ENCODE results near the gene NGEF.

NGEF gene

GRCh38 chr2:232873909-232874641 lies 139.0 kb downstream of the NGEF start:
- TF ChIP-seq NFIC (IDR thresholded peaks at IDR 0.05) (no peak), FOXM1 (IDR thresholded peaks at IDR 0.05; ENCODE audit: borderline replicate concordance, low read depth) (no peak), EP300 (IDR thresholded peaks at IDR 0.05; ENCODE audit: borderline replicate concordance) (no peak), CREB1 (IDR thresholded peaks at IDR 0.05; ENCODE audit: low read depth) (no peak), TEAD4 (IDR thresholded peaks at IDR 0.05) (no peak), EGR1 (IDR thresholded peaks at IDR 0.05) (no peak), CEBPB (IDR thresholded peaks at IDR 0.05) (no peak), REST (IDR thresholded peaks at IDR 0.05; ENCODE audit: low read depth) (no peak), RAD21 (IDR thresholded peaks at IDR 0.05; ENCODE audit: low read depth) (no peak), ZBTB7A (IDR thresholded peaks at IDR 0.05; ENCODE audit: low read depth) (no peak), TCF12 (IDR thresholded peaks at IDR 0.05; ENCODE audit: low read depth) (no peak), MAX (IDR thresholded peaks at IDR 0.05) (no peak), YY1 (IDR thresholded peaks at IDR 0.05; ENCODE audit: low read depth) (no peak), TAF1 (IDR thresholded peaks at IDR 0.05; ENCODE audit: low read depth) (no peak)
- TF ChIP-seq, protein P1, sequence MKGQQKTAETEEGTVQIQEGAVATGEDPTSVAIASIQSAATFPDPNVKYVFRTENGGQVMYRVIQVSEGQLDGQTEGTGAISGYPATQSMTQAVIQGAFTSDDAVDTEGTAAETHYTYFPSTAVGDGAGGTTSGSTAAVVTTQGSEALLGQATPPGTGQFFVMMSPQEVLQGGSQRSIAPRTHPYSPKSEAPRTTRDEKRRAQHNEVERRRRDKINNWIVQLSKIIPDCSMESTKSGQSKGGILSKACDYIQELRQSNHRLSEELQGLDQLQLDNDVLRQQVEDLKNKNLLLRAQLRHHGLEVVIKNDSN (IDR thresholded peaks at IDR 0.05) = no peak

DNA sequence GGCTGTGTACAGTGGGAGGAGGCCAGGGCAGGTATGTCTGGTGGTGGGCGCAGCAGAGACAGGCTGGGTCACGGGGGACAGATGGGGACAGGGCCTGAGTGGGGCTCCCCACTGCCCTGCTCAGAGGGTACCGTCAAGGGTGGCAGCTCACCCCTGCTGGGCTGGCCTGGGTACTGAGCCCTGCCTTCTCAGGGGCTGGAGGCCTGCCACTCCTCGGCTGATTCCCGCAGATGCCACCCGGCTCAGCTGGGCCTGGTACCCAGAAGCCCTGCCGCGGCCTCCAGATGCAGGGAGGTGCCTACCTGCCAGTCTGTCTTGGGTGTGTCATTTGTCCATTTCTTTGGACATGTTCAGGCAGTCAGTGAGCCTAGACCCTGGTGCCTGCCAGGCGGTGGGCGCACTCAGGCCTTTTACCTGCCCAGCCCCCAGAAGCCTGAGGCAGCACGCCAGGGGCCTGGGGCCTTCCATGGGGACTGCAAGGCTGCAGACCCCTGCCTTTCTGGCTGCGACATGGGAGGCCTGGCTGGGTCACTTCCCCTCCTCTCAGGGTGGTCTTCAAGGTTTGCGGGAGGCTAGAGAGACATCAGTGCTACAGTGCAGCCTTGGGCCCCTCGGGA lies 139.7 kb downstream of the NGEF start:
- TF ChIP-seq FOXM1 (IDR thresholded peaks at IDR 0.05; ENCODE audit: borderline replicate concordance, low read depth) (no peak), TEAD4 (IDR thresholded peaks at IDR 0.05) (no peak), YY1 (IDR thresholded peaks at IDR 0.05; ENCODE audit: low read depth) (no peak), NFIC (IDR thresholded peaks at IDR 0.05) (no peak), TAF1 (IDR thresholded peaks at IDR 0.05; ENCODE audit: low read depth) (no peak), EP300 (IDR thresholded peaks at IDR 0.05; ENCODE audit: borderline replicate concordance) (no peak), ZBTB7A (IDR thresholded peaks at IDR 0.05; ENCODE audit: low read depth) (no peak), RAD21 (IDR thresholded peaks at IDR 0.05; ENCODE audit: low read depth) (no peak), EGR1 (IDR thresholded peaks at IDR 0.05) (no peak)

- TF ChIP-seq NFIC (IDR thresholded peaks at IDR 0.05) (no peak), MAX (IDR thresholded peaks at IDR 0.05) (no peak)
These were observed 140.2 kb downstream of the NGEF start for GRCh38 chr2:232872826-232873225.

DNA sequence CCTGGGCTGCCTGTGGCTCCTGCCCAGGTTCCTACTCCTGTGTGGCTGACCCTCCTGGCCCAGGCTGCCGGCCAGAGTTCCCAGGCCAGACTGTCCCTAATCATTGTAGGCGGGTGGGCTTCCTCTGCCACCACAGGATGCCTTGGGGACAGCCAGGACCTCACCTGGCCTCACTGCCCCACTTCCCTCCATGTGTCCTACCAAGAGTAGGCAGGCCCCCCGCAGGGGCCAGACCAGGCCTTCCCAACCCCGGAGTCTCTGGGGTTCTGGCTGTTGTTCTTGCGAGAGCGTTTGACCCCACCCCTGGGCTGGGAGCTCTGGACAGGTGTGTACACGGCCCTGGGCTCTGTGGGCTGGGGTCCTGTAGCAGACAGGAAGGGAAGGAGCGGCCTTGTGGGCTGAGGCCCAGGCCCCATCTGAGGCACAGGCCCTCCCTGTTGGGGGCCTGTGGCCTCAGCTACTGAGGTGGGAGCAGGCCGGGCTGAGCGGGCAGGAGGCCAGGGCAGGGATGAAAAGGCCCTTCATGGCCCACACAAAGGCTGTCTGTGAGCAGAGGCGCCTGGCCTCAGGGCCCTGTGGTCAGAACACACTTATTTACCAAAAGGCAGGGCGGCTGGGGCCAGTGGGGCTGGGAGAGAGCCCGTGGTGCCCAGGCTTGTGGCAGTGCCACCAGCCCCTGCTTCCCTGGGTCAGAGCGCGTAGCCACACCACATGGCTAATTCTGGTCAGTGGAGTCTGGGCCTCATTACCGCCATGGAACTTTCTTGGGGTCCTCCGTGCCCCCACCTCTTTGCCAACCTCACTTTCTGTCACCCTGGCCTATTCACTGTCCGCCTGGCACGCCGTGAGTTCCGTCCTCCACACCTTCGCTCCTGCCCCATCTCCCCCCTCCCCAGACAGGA lies 141.0 kb downstream of the NGEF start:
- TF ChIP-seq RAD21 (IDR thresholded peaks at IDR 0.05; ENCODE audit: low read depth) (no peak), MAX (IDR thresholded peaks at IDR 0.05) (no peak), REST (IDR thresholded peaks at IDR 0.05; ENCODE audit: low read depth) (no peak), TAF1 (IDR thresholded peaks at IDR 0.05; ENCODE audit: low read depth) (no peak), TEAD4 (IDR thresholded peaks at IDR 0.05) (no peak), TCF12 (IDR thresholded peaks at IDR 0.05; ENCODE audit: low read depth) (no peak), EP300 (IDR thresholded peaks at IDR 0.05; ENCODE audit: borderline replicate concordance) (no peak), YY1 (IDR thresholded peaks at IDR 0.05; ENCODE audit: low read depth) (no peak)

- TF ChIP-seq TAF1 (IDR thresholded peaks at IDR 0.05; ENCODE audit: low read depth) (no peak), CEBPB (IDR thresholded peaks at IDR 0.05) (no peak), MAX (IDR thresholded peaks at IDR 0.05) (no peak), TCF12 (IDR thresholded peaks at IDR 0.05; ENCODE audit: low read depth) (no peak), EP300 (IDR thresholded peaks at IDR 0.05; ENCODE audit: borderline replicate concordance) (no peak), CREB1 (IDR thresholded peaks at IDR 0.05; ENCODE audit: low read depth) (no peak), TEAD4 (IDR thresholded peaks at IDR 0.05) (no peak), RAD21 (IDR thresholded peaks at IDR 0.05; ENCODE audit: low read depth) (no peak), NFIC (IDR thresholded peaks at IDR 0.05) (no peak), YY1 (IDR thresholded peaks at IDR 0.05; ENCODE audit: low read depth) (no peak), REST (IDR thresholded peaks at IDR 0.05; ENCODE audit: low read depth) (no peak), FOXM1 (IDR thresholded peaks at IDR 0.05; ENCODE audit: borderline replicate concordance, low read depth) (no peak), ZBTB7A (IDR thresholded peaks at IDR 0.05; ENCODE audit: low read depth) (no peak), EGR1 (IDR thresholded peaks at IDR 0.05) (no peak)
- TF ChIP-seq, protein P1 (IDR thresholded peaks at IDR 0.05) = no peak
These were observed 141.6 kb downstream of the NGEF start for GRCh38 chr2:232871418-232871834.
